Measurements from ENCODE around the gene BOD1. TPM values are rescaled to one million over a fixed set of nuclear protein-coding genes. Genes with fewer than 3 reads are reported as not detected.
A peak's percentile ranks its signal among the peaks of the same experiment; 100 is the strongest.

Gene BOD1
- total RNA-seq, 1 donor from 2014 or later = 76.7 TPM

GRCh38 chr5:173622183-173623047 is 6.0 kb upstream of the BOD1 start:
- no peak for TF ChIP-seq CTCF (IDR thresholded peaks at IDR 0.05; ENCODE audit: unreplicated experiment)
- Mint-ChIP-seq H3K27ac (ENCODE audit: unreplicated experiment) (no peak overlapping the region), H3K36me3 (ENCODE audit: low read depth, unreplicated experiment) (no peaks in the 10 kb centered on the region), H3K27me3 (ENCODE audit: unreplicated experiment) (peaks cover 2% of the 10 kb centered on the region), H3K4me1 (ENCODE audit: unreplicated experiment) (peaks cover 20% of the 10 kb centered on the region), H3K4me3 (ENCODE audit: unreplicated experiment) (no peak overlapping the region), H3K9me3 (ENCODE audit: unreplicated experiment) (no peaks in the 10 kb centered on the region)
- no peak for DNase-seq (ENCODE audit: low spot score)

- no peaks in the 10 kb centered on the region for H3K9me3 Mint-ChIP-seq (ENCODE audit: unreplicated experiment)
- no peak for TF ChIP-seq CTCF (IDR thresholded peaks at IDR 0.05; ENCODE audit: unreplicated experiment)
- no peak overlapping the region for H3K27ac Mint-ChIP-seq (ENCODE audit: unreplicated experiment)
- H3K4me3 Mint-ChIP-seq (ENCODE audit: unreplicated experiment) = no peak overlapping the region
- no peak for DNase-seq (ENCODE audit: low spot score)
- H3K27me3 Mint-ChIP-seq (ENCODE audit: unreplicated experiment) = peaks cover 6% of the 10 kb centered on the region
- H3K4me1 Mint-ChIP-seq (ENCODE audit: unreplicated experiment) = peaks cover 16% of the 10 kb centered on the region
- no peaks in the 10 kb centered on the region for H3K36me3 Mint-ChIP-seq (ENCODE audit: low read depth, unreplicated experiment)
Observed at GRCh38 chr5:173620784-173621183, 4.3 kb upstream of the BOD1 start.

GRCh38 chr5:173618927-173619519 is 2.6 kb upstream of the BOD1 start:
- DNase-seq (ENCODE audit: low spot score) = peak; percentile 59
- Mint-ChIP-seq H3K27me3 (ENCODE audit: unreplicated experiment) (peaks cover 6% of the 10 kb centered on the region), H3K4me1 (ENCODE audit: unreplicated experiment) (peaks cover 33% of the 10 kb centered on the region), H3K4me3 (ENCODE audit: unreplicated experiment) (no peak overlapping the region), H3K27ac (ENCODE audit: unreplicated experiment) (no peak overlapping the region), H3K36me3 (ENCODE audit: low read depth, unreplicated experiment) (no peaks in the 10 kb centered on the region), H3K9me3 (ENCODE audit: unreplicated experiment) (no peaks in the 10 kb centered on the region)
- peak; percentile 41 for TF ChIP-seq CTCF (IDR thresholded peaks at IDR 0.05; ENCODE audit: unreplicated experiment)

- H3K27me3 Mint-ChIP-seq (ENCODE audit: unreplicated experiment) = peaks cover 6% of the 10 kb centered on the region
- peak; percentile 74 for DNase-seq (ENCODE audit: low spot score)
- TF ChIP-seq CTCF (IDR thresholded peaks at IDR 0.05; ENCODE audit: unreplicated experiment) = peak; percentile 59
- H3K9me3 Mint-ChIP-seq (ENCODE audit: unreplicated experiment) = no peaks in the 10 kb centered on the region
- no peaks in the 10 kb centered on the region for H3K36me3 Mint-ChIP-seq (ENCODE audit: low read depth, unreplicated experiment)
- H3K4me3 Mint-ChIP-seq (ENCODE audit: unreplicated experiment) = peak overlapping the region; percentile 94
- H3K27ac Mint-ChIP-seq (ENCODE audit: unreplicated experiment) = peak overlapping the region; percentile 80
- H3K4me1 Mint-ChIP-seq (ENCODE audit: unreplicated experiment) = peaks cover 31% of the 10 kb centered on the region
Observed at GRCh38 chr5:173615884-173616576, 420 bp downstream of the BOD1 start.
